Endothelial cell of umbilical vein (primary cell): ENCODE measurements around the gene ARHGEF16. TPM values are rescaled to one million over a fixed set of nuclear protein-coding genes. Genes with fewer than 3 reads are reported as not detected.
A peak's percentile ranks its signal among the peaks of the same experiment; 100 is the strongest.

Experiments used
- BruUV-seq: library from RNA; stranded (reverse); fragments of 400-500 nt; replicated peaks from 2 replicates; lab custom pipeline; 2021; lab: Mats Ljungman, UMichigan
- CTCF ChIA-PET: fragments of 300-600, 350-600 bp; sonication (Branson Sonifier 250); formaldehyde crosslinking; loops from one replicate; lab custom pipeline; 2021; ENCODE audit warnings: antibody characterized with exemption, inconsistent platforms; lab: Charles Lee
- POLR2A ChIA-PET: fragments of 300-600, 350-600 bp; sonication (Branson Sonifier 250); formaldehyde crosslinking; loops from one replicate; lab custom pipeline; 2021; ENCODE audit warnings: antibody characterized with exemption, inconsistent platforms; lab: Charles Lee
- DNase-seq: peaks from one replicate; pipeline ENCODE4 v3.0.0-alpha.2; 2011; ENCODE audit warnings: low read depth, low spot score
- FAIRE-seq: peaks from 2 replicates; lab custom pipeline; 2011; peaks lifted over from hg19 to GRCh38; lab: Jason Lieb, UNC
- H2AFZ ChIP-seq: 2 replicates; pipeline ENCODE4 v1.6.0; 2012; ENCODE audit warnings: low read depth, low read length, control low read depth, inconsistent platforms
- H3K27ac ChIP-seq: 2 replicates; pipeline ENCODE4 v1.5.1; 2011; ENCODE audit warnings: low read depth, mild to moderate bottlenecking, control low read depth, low read length, moderate library complexity; ENCODE audit not compliant: insufficient read depth
- H3K27me3 ChIP-seq, 2 experiments: 2 replicates each; pipeline versions ENCODE4 v1.6.0 to v1.6.1; 2011; ENCODE audit warnings: low read length in 2 of 2, mixed read lengths in 1 of 2; ENCODE audit not compliant: control insufficient read depth in 2 of 2, insufficient read depth in 2 of 2
- H3K36me3 ChIP-seq, 2 experiments: 2 replicates in 1 of 2; 3 replicates in 1 of 2; pipeline ENCODE4 v1.5.1; 2011; ENCODE audit warnings: low read length in 2 of 2, mild to moderate bottlenecking in 1 of 2, moderate library complexity in 1 of 2; ENCODE audit not compliant: control insufficient read depth in 2 of 2, insufficient read depth in 2 of 2; ENCODE audit errors: extremely low read depth in 1 of 2
- H3K4me1 ChIP-seq: 3 replicates; pipeline ENCODE4 v1.5.1; 2011; ENCODE audit warnings: mild to moderate bottlenecking, low read length; ENCODE audit not compliant: control insufficient read depth, insufficient read depth; ENCODE audit errors: extremely low read depth
- H3K4me2 ChIP-seq: 2 replicates; pipeline ENCODE4 v1.6.1; 2011; ENCODE audit warnings: low read length, control low read depth, mixed read lengths; ENCODE audit not compliant: insufficient read depth
- H3K4me3 ChIP-seq, 3 experiments: fragments of 200-600 bp in 1 of 3; sonication (generic), shearing (Covaris generic) in 1 of 3; replicated peaks in 1 of 3; 2 replicates each; pipeline ENCODE4 v1.5.1; 2011 to 2016; ENCODE audit warnings: control low read depth in 3 of 3, low read length in 3 of 3, mild to moderate bottlenecking in 2 of 3, inconsistent platforms in 1 of 3, low read depth in 1 of 3, moderate library complexity in 1 of 3; ENCODE audit not compliant: insufficient read depth in 1 of 3
- H3K79me2 ChIP-seq: 2 replicates; pipeline ENCODE4 v1.6.0; 2012; ENCODE audit warnings: low read length, inconsistent platforms; ENCODE audit not compliant: control insufficient read depth, insufficient read depth
- H3K9ac ChIP-seq: replicated peaks from 2 replicates; pipeline ENCODE3; 2011; ENCODE audit warnings: low read length, control low read depth; ENCODE audit not compliant: insufficient read depth; ENCODE audit errors: extremely low read depth
- H3K9me1 ChIP-seq: replicated peaks from 3 replicates; pipeline ENCODE4 v1.6.0; 2011; ENCODE audit warnings: mild to moderate bottlenecking, low read length; ENCODE audit not compliant: control insufficient read depth, insufficient read depth; ENCODE audit errors: extremely low read depth
- H3K9me3 ChIP-seq: replicated peaks from 2 replicates; pipeline ENCODE4 v1.5.1; 2012; ENCODE audit warnings: low read length, inconsistent platforms; ENCODE audit not compliant: control insufficient read depth, insufficient read depth
- H4K20me1 ChIP-seq: replicated peaks from 2 replicates; pipeline ENCODE3; 2011; ENCODE audit warnings: mild to moderate bottlenecking, low read length; ENCODE audit not compliant: control insufficient read depth, insufficient read depth; ENCODE audit errors: extremely low read depth
- EZH2 ChIP-seq: IDR thresholded peaks from 2 replicates; pipeline ENCODE4 v1.6.1; 2012; ENCODE audit warnings: borderline replicate concordance, low read depth, mild to moderate bottlenecking, moderate library complexity, low read length, inconsistent platforms; ENCODE audit not compliant: severe bottlenecking
- MYC ChIP-seq: IDR thresholded peaks from one replicate; pipeline ENCODE4 v1.6.1; 2011; ENCODE audit warnings: mild to moderate bottlenecking, low read depth, low read length
- POLR2A ChIP-seq: IDR thresholded peaks from 2 replicates; pipeline ENCODE4 v1.6.1; 2012; ENCODE audit warnings: low read depth, mild to moderate bottlenecking, control low read depth, low read length
- dilution Hi-C: fragments of 300-500 bp; cut with MboI; formaldehyde crosslinking; loops from one replicate; pipeline ENCODE4 v1.15.0; 2019; ENCODE audit warnings: low sequenced_read_pairs; ENCODE audit not compliant: extremely low pct_ligation_motif_present
- intact Hi-C: fragments of 100-400 bp; cut with micrococcal nuclease; formaldehyde crosslinking; loops from one replicate; pipeline ENCODE4 v1.10.0; 2022
- polyA plus RNA-seq, 4 experiments: library from polyadenylated mRNA; depleted of rRNA in 3 of 4; stranded (reverse) in 3 of 4; unstranded in 1 of 4; fragments of >200 nt; gene quantifications; 2 replicates each; pipeline versions ENCODE4 v1.2.1 to v1.2.3, GENCODE V29; 2011 to 2012; ENCODE audit warnings: missing spikeins in 1 of 4
- total RNA-seq: library from RNA; stranded (reverse); gene quantifications from 2 replicates; pipeline ENCODE4 v1.2.3, GENCODE V29; 2021
- TF ChIP-seq, protein P1 (sequence below), 2 donors: IDR thresholded peaks; 1 replicate in 1 of 2; 2 replicates in 1 of 2; pipeline ENCODE4 v1.5.1; 2011; ENCODE audit warnings: low read length in 2 of 2, mild to moderate bottlenecking in 2 of 2, moderate library complexity in 2 of 2, control low read depth in 1 of 2, inconsistent platforms in 1 of 2, low read depth in 1 of 2; ENCODE audit not compliant: insufficient read depth in 1 of 2; ENCODE audit errors: extremely low read depth in 1 of 2

Gene ARHGEF16
- total and polyA plus RNA-seq, 2 donors (not counting 3 experiments of a cell fraction or from before 2014, with no cell fraction given): 0.52 to 1.3 TPM

DNA sequence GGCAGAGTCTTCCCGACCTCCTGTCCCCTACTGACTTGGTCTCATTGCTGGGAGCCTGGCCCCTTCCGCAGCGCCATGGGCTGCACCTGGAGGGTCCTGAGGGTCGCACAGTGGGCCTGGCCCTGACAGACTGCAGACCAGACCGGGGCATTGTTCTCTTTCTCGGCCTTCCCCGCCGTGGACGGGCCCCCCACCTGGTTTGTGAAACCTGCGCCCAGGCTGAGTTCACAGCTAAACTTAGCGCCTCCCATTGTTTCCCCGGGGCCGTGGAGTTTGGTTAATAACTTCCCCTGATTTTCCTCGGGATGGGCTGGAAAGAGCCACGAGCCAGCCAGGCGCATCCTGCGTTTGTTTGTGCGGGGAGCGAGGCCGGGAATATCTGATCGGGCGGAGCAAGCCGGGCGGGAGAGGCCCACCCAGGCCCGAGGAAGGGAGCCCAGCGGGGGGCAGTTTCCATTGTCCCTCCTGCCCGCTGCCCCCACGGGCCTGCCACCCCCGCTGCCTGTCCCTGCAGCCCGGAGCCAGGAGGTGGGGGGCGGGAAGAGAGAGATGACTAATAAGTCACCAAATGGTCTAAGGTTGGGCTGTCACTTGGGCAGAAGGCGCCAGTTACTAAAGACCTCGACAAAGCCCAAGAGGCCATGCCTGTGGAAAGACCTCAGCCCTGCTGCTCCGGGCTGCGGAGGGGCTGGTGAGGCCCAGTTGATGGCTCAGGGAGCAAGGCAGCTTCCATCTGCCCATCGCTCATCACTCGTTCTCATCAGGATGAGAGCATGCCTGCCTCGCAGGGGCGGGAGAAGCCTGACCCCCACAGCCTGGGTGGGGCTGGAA is 39.0 kb upstream of the ARHGEF16 start:
- intact Hi-C loops (loop anchor here (10.0 kb wide), 1 partner anchor 771 kb away; no protein-coding TSS in a partner anchor), dilution Hi-C loops (no loop called here)
- Histone ChIP-seq H3K4me3 (no peak overlapping the region), H3K27me3 (no peaks in the 10 kb centered on the region), H3K4me2 (no peak overlapping the region), H2AFZ (no peak overlapping the region), H4K20me1 (no peaks in the 10 kb centered on the region), H3K9ac (no peak overlapping the region), H3K27ac (no peak overlapping the region), H3K9me3 (no peaks in the 10 kb centered on the region), H3K79me2 (no peaks in the 10 kb centered on the region), H3K36me3 (no peaks in the 10 kb centered on the region), H3K4me1 (no peaks in the 10 kb centered on the region), H3K9me1 (no peaks in the 10 kb centered on the region)
- DNase-seq: peak; percentile 26
- ChIA-PET CTCF (no interaction called here), POLR2A (no interaction called here)
- no TSS peak for BruUV-seq
- TF ChIP-seq, protein P1, sequence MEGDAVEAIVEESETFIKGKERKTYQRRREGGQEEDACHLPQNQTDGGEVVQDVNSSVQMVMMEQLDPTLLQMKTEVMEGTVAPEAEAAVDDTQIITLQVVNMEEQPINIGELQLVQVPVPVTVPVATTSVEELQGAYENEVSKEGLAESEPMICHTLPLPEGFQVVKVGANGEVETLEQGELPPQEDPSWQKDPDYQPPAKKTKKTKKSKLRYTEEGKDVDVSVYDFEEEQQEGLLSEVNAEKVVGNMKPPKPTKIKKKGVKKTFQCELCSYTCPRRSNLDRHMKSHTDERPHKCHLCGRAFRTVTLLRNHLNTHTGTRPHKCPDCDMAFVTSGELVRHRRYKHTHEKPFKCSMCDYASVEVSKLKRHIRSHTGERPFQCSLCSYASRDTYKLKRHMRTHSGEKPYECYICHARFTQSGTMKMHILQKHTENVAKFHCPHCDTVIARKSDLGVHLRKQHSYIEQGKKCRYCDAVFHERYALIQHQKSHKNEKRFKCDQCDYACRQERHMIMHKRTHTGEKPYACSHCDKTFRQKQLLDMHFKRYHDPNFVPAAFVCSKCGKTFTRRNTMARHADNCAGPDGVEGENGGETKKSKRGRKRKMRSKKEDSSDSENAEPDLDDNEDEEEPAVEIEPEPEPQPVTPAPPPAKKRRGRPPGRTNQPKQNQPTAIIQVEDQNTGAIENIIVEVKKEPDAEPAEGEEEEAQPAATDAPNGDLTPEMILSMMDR (IDR thresholded peaks at IDR 0.05; ENCODE audit: extremely low read depth in 1 of 2, insufficient read depth in 1 of 2, low read depth in 1 of 2, low read length in 2 of 2): no peak
- TF ChIP-seq POLR2A (no peak), EZH2 (no peak), MYC (no peak)
- no peak for FAIRE-seq
